ENCODE data around the gene RAB17. TPM values are rescaled to one million over a fixed set of nuclear protein-coding genes. Genes with fewer than 3 reads are reported as not detected.
"Not testable (repeated sequence)": the region's sequence is repeated elsewhere in the genome, so short reads cannot be mapped to it uniquely, and the experiment has no call there.

The RAB17 gene
- total RNA-seq, 1 donor from 2014 or later, result 64.8 TPM

GRCh38 chr2:237599465-237600110 lies 9.1 kb upstream of the RAB17 start:
- no peak for DNase-seq (ENCODE audit: low spot score)

GRCh38 chr2:237598468-237599208 lies 8.1 kb upstream of the RAB17 start:
- DNase-seq (ENCODE audit: low spot score), result no peak

GRCh38 chr2:237597196-237598145 lies 6.9 kb upstream of the RAB17 start:
- DNase-seq (ENCODE audit: low spot score), result no peak

GRCh38 chr2:237596520-237597195 lies 6.1 kb upstream of the RAB17 start:
- no peak for DNase-seq (ENCODE audit: low spot score)

GRCh38 chr2:237595829-237596519 lies 5.4 kb upstream of the RAB17 start:
- DNase-seq (ENCODE audit: low spot score), result not testable (repeated sequence)

- no peak for DNase-seq (ENCODE audit: low spot score)
Observed at GRCh38 chr2:237594514-237594871, 4.0 kb upstream of the RAB17 start.

- no peak for DNase-seq (ENCODE audit: low spot score)
Observed at GRCh38 chr2:237593596-237594320, 3.2 kb upstream of the RAB17 start.

GRCh38 chr2:237593036-237593435 lies 2.5 kb upstream of the RAB17 start:
- DNase-seq (ENCODE audit: low spot score), result no peak

GRCh38 chr2:237592425-237592980 lies 2.0 kb upstream of the RAB17 start:
- no peak for DNase-seq (ENCODE audit: low spot score)

GRCh38 chr2:237591141-237591881 lies 777 bp upstream of the RAB17 start:
- DNase-seq (ENCODE audit: low spot score), result peak; percentile 72

- no peak for DNase-seq (ENCODE audit: low spot score)
Observed at GRCh38 chr2:237588044-237588696, 2.4 kb downstream of the RAB17 start.

GRCh38 chr2:237585590-237586221 lies 4.8 kb downstream of the RAB17 start:
- DNase-seq (ENCODE audit: low spot score), result no peak

GRCh38 chr2:237583385-237584295 lies 6.9 kb downstream of the RAB17 start:
- DNase-seq (ENCODE audit: low spot score), result no peak

- peak; percentile 82 for DNase-seq (ENCODE audit: low spot score)
Observed at GRCh38 chr2:237581751-237582746, 8.5 kb downstream of the RAB17 start.

- no peak for DNase-seq (ENCODE audit: low spot score)
Observed at GRCh38 chr2:237581326-237581725, 9.2 kb downstream of the RAB17 start.

Measured in mucosa of gallbladder (tissue), 1 donor.